A549 (cell line): Measurements from ENCODE around the gene CD99L2. TPM values are rescaled to one million over a fixed set of nuclear protein-coding genes. Genes with fewer than 3 reads are reported as not detected.

Experiments
- ATAC-seq, 2 experiments: fragments of 200-7000 bp in 1 of 2; fragments of >200 bp in 1 of 2; cut with Nextera tagmentation in 1 of 2; cut with Tn5 transposase in 1 of 2; 3 replicates each; pipeline versions ENCODE4 v1.8.0 to v1.9.1; 2018 to 2020; ENCODE audit warnings: mild to moderate bottlenecking in 1 of 2, moderate library complexity in 1 of 2
- CTCF ChIA-PET: fragments of 300-600 bp; sonication (Branson Sonifier 250); formaldehyde crosslinking; extraction: SDS; loops from one replicate; lab custom pipeline; 2021; ENCODE audit warnings: antibody characterized with exemption, inconsistent platforms; lab: Yijun Ruan, JAX
- POLR2A ChIA-PET: fragments of 350-600 bp; formaldehyde crosslinking; extraction: SDS; loops from one replicate; lab custom pipeline; 2021; ENCODE audit warnings: antibody characterized with exemption, inconsistent platforms; lab: Yijun Ruan, JAX
- DNase-seq, 2 experiments: peaks; one replicate each; pipeline versions ENCODE4 v3.0.0 to v3.0.0-alpha.2; 2011 to 2016; ENCODE audit warnings: low read depth in 1 of 2, low spot score in 1 of 2
- FAIRE-seq: peaks from 2 replicates; lab custom pipeline; 2011; peaks lifted over from hg19 to GRCh38; lab: Jason Lieb, UNC
- H3K27ac ChIP-seq, 2 experiments: fragments of >200 bp; sonication (Bioruptor Twin); formaldehyde crosslinking; 3 replicates each; pipeline ENCODE4 v1.5.1; 2016 to 2017
- H3K4me1 ChIP-seq: fragments of >200 bp; sonication (Bioruptor Twin); formaldehyde crosslinking; 3 replicates; pipeline ENCODE4 v1.6.1; 2016
- H3K4me2 ChIP-seq: fragments of >200 bp; sonication (Bioruptor Twin); formaldehyde crosslinking; 3 replicates; pipeline ENCODE4 v1.6.1; 2016
- H3K4me3 ChIP-seq: fragments of >200 bp; sonication (Bioruptor Twin); formaldehyde crosslinking; 3 replicates; pipeline ENCODE4 v1.5.1; 2016
- H3K9me3 ChIP-seq: fragments of >200 bp; sonication (Bioruptor Twin); formaldehyde crosslinking; 3 replicates; pipeline ENCODE4 v1.6.1; 2016
- CHD4 ChIP-seq: fragments of 200-600 bp; sonication (generic); IDR thresholded peaks from 2 replicates; pipeline ENCODE4 v1.6.1; 2016; ENCODE audit warnings: antibody characterized with exemption, mild to moderate bottlenecking, borderline replicate concordance
- EHF ChIP-seq: fragments of 250-450 bp; sonication (Bioruptor Pico); IDR thresholded peaks from 2 replicates; pipeline ENCODE4 v1.5.0; 2020; ENCODE audit warnings: mild to moderate bottlenecking
- EHMT2 ChIP-seq: fragments of 200-600 bp; sonication (generic); IDR thresholded peaks from 2 replicates; pipeline ENCODE4 v1.6.1; 2016; ENCODE audit warnings: antibody characterized with exemption, low read depth, mild to moderate bottlenecking, moderate library complexity
- EP300 ChIP-seq, 2 experiments: fragments of >200 bp; sonication (Bioruptor Twin); formaldehyde crosslinking; IDR thresholded peaks; 2 replicates in 1 of 2; 3 replicates in 1 of 2; pipeline ENCODE4 v1.6.1; 2016 to 2017
- FOSB ChIP-seq: fragments of 250-450 bp; sonication (Bioruptor Pico); IDR thresholded peaks from 2 replicates; pipeline ENCODE4 v1.5.0; 2020; ENCODE audit warnings: mild to moderate bottlenecking, moderate library complexity
- FOXS1 ChIP-seq: fragments of 250-450 bp; sonication (Bioruptor Pico); IDR thresholded peaks from 2 replicates; pipeline ENCODE4 v1.5.0; 2020; ENCODE audit warnings: mild to moderate bottlenecking, moderate library complexity
- GATA3 ChIP-seq: IDR thresholded peaks from 2 replicates; pipeline ENCODE4 v1.6.1; 2012; ENCODE audit warnings: borderline replicate concordance
- JUN ChIP-seq, 2 experiments: fragments of >200 bp; sonication (Bioruptor Twin); formaldehyde crosslinking; IDR thresholded peaks; 2 replicates in 1 of 2; 3 replicates in 1 of 2; pipeline ENCODE4 v1.6.1; 2016 to 2017
- JUNB ChIP-seq: fragments of >200 bp; sonication (Bioruptor Twin); formaldehyde crosslinking; IDR thresholded peaks from 2 replicates; pipeline ENCODE4 v1.6.1; 2016
- MAZ ChIP-seq: fragments of 150-350 bp; IDR thresholded peaks from 2 replicates; pipeline ENCODE4 v1.6.1; 2014; ENCODE audit warnings: antibody characterized with exemption, low read depth, low read length, borderline replicate concordance
- MYC ChIP-seq: IDR thresholded peaks from 2 replicates; pipeline ENCODE4 v1.6.1; 2012; ENCODE audit warnings: mild to moderate bottlenecking, inconsistent platforms, low read length, improper control_type of control experiment, borderline replicate concordance
- PHF8 ChIP-seq: fragments of 200-600 bp; sonication (generic); IDR thresholded peaks from 2 replicates; pipeline ENCODE4 v1.6.1; 2016; ENCODE audit warnings: low read depth, mild to moderate bottlenecking, antibody characterized with exemption, moderate library complexity, borderline replicate concordance
- POLR2AphosphoS2 ChIP-seq: conservative IDR thresholded peaks from 2 replicates; pipeline ENCODE4 v1.6.1; 2012; ENCODE audit warnings: low read length, improper control_type of control experiment, inconsistent platforms
- RCOR1 ChIP-seq: fragments of 150-350 bp; IDR thresholded peaks from 2 replicates; pipeline ENCODE4 v1.6.1; 2014; ENCODE audit warnings: antibody characterized with exemption, low read length, low read depth
- SMC3 ChIP-seq: fragments of >200 bp; sonication (Bioruptor Twin); formaldehyde crosslinking; IDR thresholded peaks from 3 replicates; pipeline ENCODE4 v1.6.1; 2018; ENCODE audit warnings: inconsistent platforms
- ZC3H11A ChIP-seq: fragments of 450-650 bp; IDR thresholded peaks from 2 replicates; pipeline ENCODE4 v1.6.1; 2014; ENCODE audit warnings: antibody characterized with exemption, mild to moderate bottlenecking
- ZFP36 ChIP-seq: fragments of 450-650 bp; IDR thresholded peaks from 2 replicates; pipeline ENCODE4 v1.6.1; 2014; ENCODE audit warnings: borderline replicate concordance; ENCODE audit not compliant: partially characterized antibody
- ZNF302 ChIP-seq: fragments of 250-450 bp; sonication (Bioruptor Pico); IDR thresholded peaks from 2 replicates; pipeline ENCODE4 v1.9.0; 2021; ENCODE audit warnings: inconsistent platforms, mild to moderate bottlenecking, moderate library complexity
- WGBS: methylation state at CpG from one replicate; pipeline ENCODE4 v1.1.6; 2017; ENCODE audit errors: missing lambda C conversion rate; 5-methylcytosine and 5-hydroxymethylcytosine counted together
- polyA plus RNA-seq, 4 experiments: library from polyadenylated mRNA; depleted of rRNA in 3 of 4; stranded (reverse); fragments of >200 nt; fragmentation: RNase III in 1 of 4; extraction: RNeasy Plus Mini Kit Qiagen cat#74134 plus additional on column Dnase treatment in 1 of 4; gene quantifications; 2 replicates in 3 of 4; 3 replicates in 1 of 4; pipeline ENCODE4 v1.2.3, GENCODE V29; 2011 to 2017
- TF ChIP-seq, protein P1 (sequence below): IDR thresholded peaks from 2 replicates; pipeline ENCODE4 v1.6.1; 2012; ENCODE audit warnings: low read depth, borderline replicate concordance
- TF ChIP-seq, protein P2 (sequence below): IDR thresholded peaks from 2 replicates; pipeline ENCODE4 v1.6.1; 2012
- TF ChIP-seq, protein P3 (sequence below): fragments of 250-450 bp; sonication (Bioruptor Pico); IDR thresholded peaks from 2 replicates; pipeline ENCODE4 v1.5.0; 2020; ENCODE audit warnings: low read depth, mild to moderate bottlenecking, moderate library complexity
- TF ChIP-seq, protein P4 (sequence below): IDR thresholded peaks from 2 replicates; pipeline ENCODE4 v1.6.1; 2012

The CD99L2 gene
- polyA plus RNA-seq, 2 of the 4 experiments (the other 2 are of a cell fraction), result 50.5 to 66.5 TPM

DNA sequence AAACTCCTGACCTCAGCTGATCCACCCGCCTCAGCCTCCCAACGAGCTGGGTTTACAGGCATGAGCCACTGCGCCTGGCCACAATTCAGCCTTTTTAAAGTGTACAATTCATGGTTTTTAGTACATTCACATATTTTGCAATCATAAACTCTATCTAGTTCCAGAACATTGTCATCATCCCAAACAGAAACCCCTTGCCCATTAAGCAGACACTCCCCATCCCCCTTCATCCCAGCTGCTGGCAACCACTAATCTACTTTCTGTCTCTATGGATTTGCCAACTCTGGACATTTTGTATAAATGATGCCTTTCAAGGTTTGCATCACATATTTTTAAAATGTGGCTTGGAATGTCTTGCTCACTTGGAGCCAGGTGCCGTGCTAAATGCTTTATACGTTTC lies 4.5 kb downstream of the CD99L2 start:
- H3K4me2 ChIP-seq, result no peak overlapping the region
- TF ChIP-seq, protein P1, sequence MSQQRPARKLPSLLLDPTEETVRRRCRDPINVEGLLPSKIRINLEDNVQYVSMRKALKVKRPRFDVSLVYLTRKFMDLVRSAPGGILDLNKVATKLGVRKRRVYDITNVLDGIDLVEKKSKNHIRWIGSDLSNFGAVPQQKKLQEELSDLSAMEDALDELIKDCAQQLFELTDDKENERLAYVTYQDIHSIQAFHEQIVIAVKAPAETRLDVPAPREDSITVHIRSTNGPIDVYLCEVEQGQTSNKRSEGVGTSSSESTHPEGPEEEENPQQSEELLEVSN, result no peak
- TF ChIP-seq, protein P2, sequence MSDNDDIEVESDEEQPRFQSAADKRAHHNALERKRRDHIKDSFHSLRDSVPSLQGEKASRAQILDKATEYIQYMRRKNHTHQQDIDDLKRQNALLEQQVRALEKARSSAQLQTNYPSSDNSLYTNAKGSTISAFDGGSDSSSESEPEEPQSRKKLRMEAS, result no peak
- TF ChIP-seq, protein P3, sequence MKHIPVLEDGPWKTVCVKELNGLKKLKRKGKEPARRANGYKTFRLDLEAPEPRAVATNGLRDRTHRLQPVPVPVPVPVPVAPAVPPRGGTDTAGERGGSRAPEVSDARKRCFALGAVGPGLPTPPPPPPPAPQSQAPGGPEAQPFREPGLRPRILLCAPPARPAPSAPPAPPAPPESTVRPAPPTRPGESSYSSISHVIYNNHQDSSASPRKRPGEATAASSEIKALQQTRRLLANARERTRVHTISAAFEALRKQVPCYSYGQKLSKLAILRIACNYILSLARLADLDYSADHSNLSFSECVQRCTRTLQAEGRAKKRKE, result no peak
- TF ChIP-seq FOSB (CRISPR knock-in tag), result no peak
- TF ChIP-seq, protein P4, sequence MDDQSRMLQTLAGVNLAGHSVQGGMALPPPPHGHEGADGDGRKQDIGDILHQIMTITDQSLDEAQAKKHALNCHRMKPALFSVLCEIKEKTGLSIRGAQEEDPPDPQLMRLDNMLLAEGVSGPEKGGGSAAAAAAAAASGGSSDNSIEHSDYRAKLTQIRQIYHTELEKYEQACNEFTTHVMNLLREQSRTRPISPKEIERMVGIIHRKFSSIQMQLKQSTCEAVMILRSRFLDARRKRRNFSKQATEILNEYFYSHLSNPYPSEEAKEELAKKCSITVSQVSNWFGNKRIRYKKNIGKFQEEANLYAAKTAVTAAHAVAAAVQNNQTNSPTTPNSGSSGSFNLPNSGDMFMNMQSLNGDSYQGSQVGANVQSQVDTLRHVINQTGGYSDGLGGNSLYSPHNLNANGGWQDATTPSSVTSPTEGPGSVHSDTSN, result no peak
- POLR2A ChIA-PET, result no interaction called here
- H3K27ac ChIP-seq, result no peak overlapping the region
- CTCF ChIA-PET, result interaction anchor here (0.6 kb wide), 1 partner anchor 32 kb away, joined by 3 read pairs; no protein-coding TSS in a partner anchor
- H3K4me3 ChIP-seq, result no peak overlapping the region
- FAIRE-seq (peak; percentile 32), DNase-seq (no peak), ATAC-seq (no peak)
- WGBS, result 88% methylated on average over 5 of the region's 5 CpGs
- H3K9me3 ChIP-seq, result no peaks in the 10 kb centered on the region
- peaks cover 10% of the 10 kb centered on the region for H3K4me1 ChIP-seq

DNA sequence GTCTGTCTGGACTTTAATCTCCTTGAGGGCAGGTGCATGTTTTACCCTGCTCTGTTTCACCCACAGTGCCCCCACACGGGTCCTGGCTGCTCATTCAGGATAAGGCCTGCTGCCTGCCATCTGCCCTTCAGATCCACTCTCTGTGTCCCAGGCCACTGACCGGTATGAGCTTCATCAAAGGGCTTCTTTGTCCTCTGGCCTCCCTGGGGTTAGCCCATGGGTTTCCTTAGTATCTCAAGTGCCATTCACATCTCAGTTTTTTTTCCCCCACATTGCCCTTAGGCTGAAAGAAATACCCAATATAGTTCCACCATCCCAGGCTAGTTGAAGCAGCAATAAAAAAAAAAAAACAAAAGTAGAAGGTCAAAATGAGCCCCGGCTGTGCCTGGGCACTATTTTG lies 9.3 kb downstream of the CD99L2 start:
- no peak overlapping the region for H3K4me3 ChIP-seq
- POLR2A ChIA-PET, result no interaction called here
- no peak for DNase-seq
- CTCF ChIA-PET, result no interaction called here
- H3K27ac ChIP-seq, result peak overlapping the region in 1 of 2 experiments; percentile 34; a peak in 1 of 6 replicates
- TF ChIP-seq ZC3H11A, result no peak
- TF ChIP-seq ZNF302 (CRISPR knock-in tag), result no peak
- no peak for TF ChIP-seq GATA3
- no peak for TF ChIP-seq SMC3
- TF ChIP-seq FOXS1 (CRISPR knock-in tag), result no peak
- no peak for TF ChIP-seq RCOR1
- no peak for TF ChIP-seq MYC
- no peak for TF ChIP-seq JUNB
- TF ChIP-seq PHF8, result no peak
- TF ChIP-seq ZFP36, result no peak
- TF ChIP-seq JUN (IDR thresholded peaks at IDR 0.05), result no peak
- no peak for TF ChIP-seq MAZ
- TF ChIP-seq POLR2AphosphoS2, result no peak
- no peak for TF ChIP-seq EHMT2
- no peak for TF ChIP-seq CHD4
- TF ChIP-seq, protein P2, result no peak
- no peak for TF ChIP-seq EHF (CRISPR knock-in tag)
- TF ChIP-seq EP300 (IDR thresholded peaks at IDR 0.05), result no peak
- 92% methylated on average over 3 of the region's 3 CpGs for WGBS
- no peak for FAIRE-seq
- peaks cover 15% of the 10 kb centered on the region; the same call in 2 of the 3 replicates for H3K4me1 ChIP-seq
- ATAC-seq, result no peak
- H3K4me2 ChIP-seq, result no peak overlapping the region
- no peaks in the 10 kb centered on the region for H3K9me3 ChIP-seq
